Islet precursor cell (in vitro differentiated cells): Measurements from ENCODE around the gene FNBP1.
"Not testable (repeated sequence)": the region's sequence is repeated elsewhere in the genome, so short reads cannot be mapped to it uniquely, and the experiment has no call there.

Experiments
- DNase-seq: peaks from one replicate; pipeline ENCODE4 v3.0.0-alpha.2; 2018

The FNBP1 gene

DNA sequence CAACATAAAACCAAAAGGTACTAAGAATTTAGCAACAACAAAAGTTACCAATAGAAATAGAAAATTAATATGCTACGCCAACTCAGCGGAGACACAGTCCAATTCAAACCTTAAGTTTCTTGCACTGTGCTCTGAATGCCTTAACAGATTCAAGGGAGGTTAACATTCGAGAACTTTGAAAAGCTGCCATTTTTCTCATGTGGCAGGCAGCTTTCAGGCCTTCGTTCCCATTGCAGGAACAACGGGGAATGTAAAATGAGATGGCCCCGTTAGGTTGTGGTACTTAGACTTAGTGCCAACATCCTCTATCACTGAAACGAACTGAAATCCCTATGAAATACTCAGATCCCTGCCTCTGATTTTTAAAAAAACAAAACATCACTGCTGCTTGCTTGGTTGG, 22.4 kb downstream of the FNBP1 start:
- no peak for DNase-seq

DNA sequence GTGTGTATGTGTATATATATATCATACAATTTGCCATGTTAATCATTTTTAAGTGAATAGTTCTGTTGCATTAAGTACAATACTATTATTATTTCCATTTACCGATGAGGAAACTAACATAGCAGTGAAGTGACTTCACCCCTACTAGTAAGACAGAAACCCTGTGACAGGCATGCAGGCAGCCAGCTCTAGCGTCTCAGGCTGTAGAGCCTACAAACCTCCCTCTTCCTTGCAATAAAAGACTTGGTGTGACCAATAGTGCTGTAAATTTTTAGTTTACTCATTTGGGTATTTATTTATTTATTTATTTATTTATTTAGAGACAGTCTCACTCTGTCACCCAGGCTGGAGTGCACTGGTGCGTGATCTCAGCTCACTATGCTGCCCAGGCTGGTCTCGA, 24.7 kb downstream of the FNBP1 start:
- no peak for DNase-seq

DNA sequence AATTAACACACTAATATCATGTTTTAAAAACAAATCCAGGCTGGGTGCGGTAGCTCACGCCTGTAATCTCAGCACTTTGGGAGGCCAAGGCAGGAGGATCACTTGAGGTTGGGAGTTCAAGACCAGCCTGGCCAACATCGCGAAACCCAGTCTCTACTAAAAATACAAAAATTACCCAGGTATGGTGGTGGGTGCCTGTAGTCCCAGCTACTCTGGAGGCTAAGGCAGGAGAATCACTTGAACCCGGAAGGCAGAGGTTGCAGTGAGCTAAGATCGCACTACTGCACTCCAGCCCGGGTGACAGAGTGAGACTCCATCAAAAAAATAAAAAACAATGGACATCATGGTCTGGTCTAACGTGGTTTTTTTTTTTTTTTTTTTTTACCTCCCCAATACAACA, 25.5 kb downstream of the FNBP1 start:
- not testable (repeated sequence) for DNase-seq

DNA sequence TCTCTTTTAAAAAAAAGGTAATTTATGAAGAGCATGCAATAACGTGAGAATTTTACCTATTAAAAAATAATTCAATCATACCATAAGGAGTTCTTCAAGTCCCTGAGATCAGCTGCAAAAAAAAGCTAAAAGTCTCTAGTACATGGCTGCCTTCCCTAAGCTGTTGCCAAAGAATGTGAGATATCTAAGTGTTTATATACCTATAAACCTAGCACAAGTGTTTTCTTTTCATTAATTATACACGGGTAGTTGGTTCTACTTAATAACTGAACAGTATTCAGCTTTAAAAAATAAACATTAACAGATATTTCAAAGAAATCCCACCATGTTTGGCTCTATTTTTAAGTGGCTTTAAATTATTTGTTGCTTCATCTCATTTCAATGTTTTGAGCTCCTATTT, 25.9 kb downstream of the FNBP1 start:
- DNase-seq: no peak

DNA sequence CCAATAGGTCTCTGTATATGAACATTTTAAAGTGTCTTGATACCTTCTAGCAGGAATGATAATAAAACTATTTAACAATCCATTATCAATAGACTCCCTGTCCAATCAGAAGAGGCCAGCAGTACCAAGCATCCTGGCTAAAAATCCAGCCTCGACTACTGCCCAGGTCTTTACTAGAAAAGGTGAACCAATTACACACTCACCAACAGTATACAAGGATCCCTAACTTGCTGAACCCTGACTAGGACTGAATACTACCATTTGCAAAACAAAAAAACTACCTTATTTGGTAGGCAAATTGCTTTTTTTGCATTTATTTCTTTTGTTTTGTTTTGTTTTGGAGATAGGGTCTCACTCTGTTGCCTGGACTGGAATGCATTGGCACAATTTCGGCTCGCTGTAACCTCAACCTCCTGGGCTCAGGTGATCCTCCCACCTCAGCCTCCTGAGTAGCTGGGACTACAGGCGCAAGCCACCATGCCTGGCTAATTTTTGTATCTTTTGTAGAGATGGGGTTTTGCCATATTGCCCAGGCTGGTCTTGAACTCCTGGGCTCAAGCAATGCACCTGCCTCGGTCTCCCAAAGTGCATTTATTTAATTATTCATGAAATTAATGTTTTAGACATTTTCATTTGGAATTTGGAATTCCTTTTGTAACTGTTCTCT, 27.5 kb downstream of the FNBP1 start:
- DNase-seq: no peak

DNA sequence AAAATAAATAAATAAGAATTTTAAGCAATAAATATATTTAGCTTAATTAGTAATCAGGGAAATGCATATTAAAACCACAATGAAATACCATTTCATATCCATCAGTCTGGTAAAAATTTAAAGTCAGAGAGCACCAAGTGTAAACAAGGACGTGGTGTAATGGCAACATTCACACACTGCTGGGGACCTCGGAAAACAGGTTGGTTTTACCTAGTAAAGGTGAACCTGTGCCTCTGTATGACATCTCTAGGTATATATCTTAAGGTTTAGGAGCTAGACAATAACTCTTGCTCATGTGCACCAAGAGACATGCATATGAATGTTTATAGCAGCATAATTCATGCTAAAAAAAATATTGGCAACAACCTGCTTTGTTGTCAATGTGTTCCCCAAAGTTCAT, 29.7 kb downstream of the FNBP1 start:
- no peak for DNase-seq

DNA sequence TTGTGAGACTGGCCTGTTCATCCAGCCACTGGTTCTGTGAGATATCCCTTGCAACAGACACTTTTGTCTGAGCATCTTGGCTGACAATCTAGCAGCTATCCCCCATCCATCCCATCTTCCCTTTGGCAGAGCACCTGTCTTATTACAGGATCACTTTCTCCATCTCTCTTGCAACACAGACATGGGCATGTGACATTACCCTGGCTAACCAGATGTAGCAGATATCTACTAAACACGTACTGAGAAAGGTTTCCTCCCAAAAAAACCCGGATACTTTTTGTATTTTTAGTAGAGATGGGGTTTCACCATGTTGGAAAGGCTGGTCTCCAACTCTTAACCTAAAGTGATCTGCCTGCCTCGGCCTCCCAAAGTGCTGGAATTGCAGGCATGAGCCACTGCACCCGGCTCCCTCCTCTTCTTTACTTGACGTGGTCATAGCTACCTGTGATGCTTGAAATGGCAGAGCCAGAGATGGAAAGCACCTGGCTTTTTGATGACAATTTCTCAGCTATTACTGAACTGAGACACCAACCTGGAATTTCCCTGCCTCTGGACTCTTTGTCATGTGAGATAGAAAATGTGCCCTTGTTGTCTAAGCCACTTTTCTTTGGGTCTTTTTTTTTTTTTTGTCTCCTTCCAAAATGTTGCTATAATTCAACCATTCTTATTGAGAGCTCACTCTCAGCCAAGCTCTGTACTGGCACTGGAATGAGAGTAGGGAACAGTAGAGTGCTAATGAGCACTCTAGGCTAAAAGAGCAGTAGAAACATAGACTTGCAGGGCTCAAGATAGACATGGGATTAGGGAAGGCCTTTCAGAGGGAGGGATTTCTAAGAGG, 32.6 kb downstream of the FNBP1 start:
- DNase-seq: no peak

DNA sequence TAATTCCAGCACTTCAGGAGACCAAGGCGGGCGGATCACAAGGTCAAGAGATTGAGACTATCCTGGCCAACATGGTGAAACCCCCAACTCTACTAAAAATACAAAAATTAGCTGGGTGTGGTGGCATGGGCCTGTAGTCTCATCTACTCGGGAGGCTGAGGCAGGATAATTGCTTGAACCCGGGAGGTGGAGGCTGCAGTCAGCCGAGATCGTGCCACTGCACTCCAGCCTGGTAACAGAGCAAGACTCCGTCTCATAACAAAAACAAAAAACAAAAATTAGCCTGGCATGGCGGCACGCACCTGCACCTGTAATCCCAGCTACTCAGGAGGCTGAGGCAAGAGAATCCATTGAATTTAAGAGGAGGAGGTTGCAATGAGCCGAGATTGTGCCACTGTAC, 33.4 kb downstream of the FNBP1 start:
- DNase-seq: not testable (repeated sequence)

DNA sequence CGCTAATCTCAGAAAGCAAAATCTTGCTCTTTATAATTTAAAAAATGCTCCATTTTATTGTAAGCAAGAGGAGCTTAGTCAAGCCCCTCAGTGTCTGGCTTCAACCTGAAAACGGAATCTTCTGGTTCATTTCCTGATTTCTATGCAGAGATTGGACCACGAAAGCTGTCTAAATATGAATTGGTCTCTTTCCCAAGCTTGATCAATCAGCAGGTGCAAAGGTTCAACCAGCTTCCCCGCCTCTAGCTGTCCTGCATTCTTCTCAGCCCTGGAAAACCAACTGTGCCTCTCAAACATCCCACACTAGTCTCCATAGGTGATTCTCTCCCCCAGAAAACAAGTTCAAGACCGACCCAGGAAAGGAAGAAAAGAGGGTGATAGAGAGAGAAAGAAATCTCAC, 34.5 kb downstream of the FNBP1 start:
- no peak for DNase-seq

DNA sequence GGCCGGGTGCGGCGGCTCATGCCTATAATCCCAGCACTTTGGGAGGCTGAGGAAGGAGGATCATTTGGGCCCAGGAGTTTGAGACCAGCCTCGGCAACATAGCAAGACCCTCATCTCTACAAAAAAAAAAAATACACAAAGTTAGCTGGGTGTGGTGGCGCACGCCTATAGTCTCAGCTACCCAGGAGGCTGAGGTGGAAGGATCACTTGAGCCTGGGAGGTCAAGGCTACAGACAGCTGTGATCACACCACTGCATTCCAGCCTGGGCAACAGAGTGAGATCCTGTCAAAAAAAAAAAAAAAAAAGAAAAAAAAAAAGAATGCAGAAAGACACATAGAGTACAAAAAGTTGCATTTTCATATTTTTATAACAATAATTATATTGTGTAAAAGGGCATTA, 36.0 kb downstream of the FNBP1 start:
- not testable (repeated sequence) for DNase-seq

DNA sequence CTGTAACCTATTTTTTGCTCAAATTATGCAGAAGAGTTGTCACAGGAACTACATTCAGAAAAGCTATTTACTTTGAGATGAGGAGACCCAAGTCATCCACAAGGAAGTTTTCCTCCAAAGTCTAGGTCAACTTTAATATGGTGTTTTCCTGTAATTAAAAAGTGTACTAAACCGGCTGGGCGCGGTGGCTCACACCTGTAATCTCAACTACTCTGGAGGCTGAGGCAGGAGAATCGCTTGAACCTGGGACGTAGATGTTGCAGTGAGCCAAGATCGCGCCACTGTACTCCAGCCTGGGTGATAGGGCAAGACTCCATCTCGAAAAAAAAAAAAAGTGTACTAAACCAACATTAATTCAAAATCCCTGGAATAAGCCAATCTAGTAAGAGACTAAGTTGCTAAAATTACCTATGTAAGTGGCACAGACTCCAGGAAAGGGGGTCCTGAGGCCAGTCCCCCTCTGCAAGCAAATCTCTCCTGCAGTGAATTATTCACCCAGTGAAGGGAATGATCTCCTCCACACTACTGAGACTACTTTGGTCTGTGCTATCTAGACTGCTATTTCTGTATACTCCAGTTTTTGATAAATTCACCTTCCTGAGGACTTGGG, 38.9 kb downstream of the FNBP1 start:
- no peak for DNase-seq

DNA sequence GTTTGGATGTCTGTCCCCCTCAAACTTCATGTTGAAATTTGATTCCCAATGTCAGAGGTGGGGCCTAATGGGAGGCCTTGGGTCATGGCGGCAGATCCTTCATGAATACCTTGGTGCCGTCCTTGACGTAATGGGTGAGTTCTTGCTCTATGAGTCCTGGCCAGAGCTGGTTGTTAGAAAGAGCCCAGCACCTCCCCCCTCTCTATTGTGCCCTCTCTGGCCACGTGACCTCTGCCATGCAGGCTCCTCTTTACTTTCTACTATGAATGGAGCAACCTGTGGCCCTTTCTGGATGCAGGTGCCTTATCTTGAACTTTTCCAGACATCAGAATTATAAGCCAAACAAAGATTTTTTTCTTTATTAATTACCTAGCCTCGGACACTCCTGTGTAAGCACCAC, 40.7 kb downstream of the FNBP1 start:
- no peak for DNase-seq

DNA sequence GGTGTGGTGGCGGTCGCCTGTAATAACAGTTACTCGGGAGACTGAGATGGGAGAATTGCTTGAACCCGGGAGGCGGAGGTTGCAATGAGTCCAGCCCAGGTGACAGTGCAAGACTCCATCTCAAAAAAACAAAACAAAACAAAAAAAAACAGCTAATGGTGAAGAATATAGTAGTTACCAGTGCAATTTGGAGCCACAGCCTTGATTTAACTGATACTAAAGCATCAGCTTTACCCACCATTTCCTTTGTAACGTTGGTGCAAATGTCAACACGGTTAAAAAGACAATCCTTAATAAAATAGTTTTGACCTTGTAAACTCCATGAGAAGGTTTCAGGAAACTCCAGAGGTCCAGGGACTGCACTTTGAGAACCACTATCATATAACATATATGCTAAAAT, 41.8 kb downstream of the FNBP1 start:
- DNase-seq: no peak

DNA sequence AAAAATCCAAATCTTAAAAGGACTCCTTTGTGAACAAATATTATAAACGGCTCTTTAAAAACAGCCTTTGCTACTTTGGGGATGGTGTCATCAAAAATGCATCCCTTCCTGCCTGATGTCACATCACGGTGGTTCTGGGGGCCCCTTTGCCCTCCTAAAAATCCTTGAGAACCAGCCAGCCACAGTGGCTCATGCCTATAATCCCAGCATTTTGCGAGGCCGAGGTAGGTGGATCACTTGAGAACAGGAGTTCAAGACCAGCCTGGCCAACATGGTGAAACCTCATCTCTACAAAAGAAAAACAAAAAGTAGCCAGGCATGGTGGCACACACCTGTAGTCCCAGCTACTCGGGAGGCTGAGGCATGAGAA, 43.9 kb downstream of the FNBP1 start:
- DNase-seq: no peak

DNA sequence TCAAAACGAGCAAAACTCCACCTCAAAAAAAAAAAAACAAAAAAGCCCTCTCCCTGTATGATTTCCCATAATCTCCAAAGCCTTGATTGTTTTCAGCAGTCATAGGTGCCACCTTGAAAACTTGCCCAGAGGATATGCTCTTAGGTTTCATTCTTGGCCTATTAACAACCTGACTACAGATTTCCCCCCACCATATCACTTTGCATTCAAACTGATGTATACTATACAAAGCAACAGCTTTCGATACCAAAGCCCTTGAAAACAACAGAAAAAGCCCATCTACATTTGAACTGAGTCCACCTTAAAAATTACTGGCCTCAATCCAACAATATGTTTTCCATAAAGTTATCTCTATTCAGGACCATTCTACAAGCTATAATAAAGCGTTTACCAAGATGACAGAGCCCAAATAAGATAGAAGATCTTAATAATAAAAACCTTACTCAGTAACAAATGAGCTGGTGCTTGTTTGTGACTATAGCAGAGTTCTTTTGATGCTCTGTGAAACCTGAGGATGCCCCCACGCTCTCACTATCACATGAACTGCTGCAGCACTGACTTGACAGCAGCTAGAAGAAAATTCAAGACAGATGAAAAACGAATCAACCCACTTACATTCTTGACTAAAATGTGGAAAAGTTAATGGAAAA, 44.4 kb downstream of the FNBP1 start:
- DNase-seq: no peak

DNA sequence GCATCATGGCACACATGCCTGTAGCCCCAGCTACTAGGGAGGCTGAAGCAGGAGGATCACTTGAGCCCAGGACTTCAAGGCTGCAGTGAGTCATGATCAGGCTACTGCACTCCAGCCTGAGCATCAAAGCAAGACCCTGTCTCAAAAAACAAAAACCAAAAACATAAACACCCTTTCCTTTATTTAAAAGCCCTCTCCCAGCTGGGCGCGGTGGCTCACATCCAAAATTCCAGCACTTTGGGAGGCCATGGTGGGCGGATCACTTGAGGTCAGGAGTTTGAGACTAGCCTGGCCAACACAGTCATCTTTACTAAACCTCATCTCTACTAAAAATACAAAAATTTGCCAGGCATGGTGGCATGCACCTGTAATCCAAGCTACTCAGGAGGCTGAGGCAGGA, 45.3 kb downstream of the FNBP1 start:
- not testable (repeated sequence) for DNase-seq

DNA sequence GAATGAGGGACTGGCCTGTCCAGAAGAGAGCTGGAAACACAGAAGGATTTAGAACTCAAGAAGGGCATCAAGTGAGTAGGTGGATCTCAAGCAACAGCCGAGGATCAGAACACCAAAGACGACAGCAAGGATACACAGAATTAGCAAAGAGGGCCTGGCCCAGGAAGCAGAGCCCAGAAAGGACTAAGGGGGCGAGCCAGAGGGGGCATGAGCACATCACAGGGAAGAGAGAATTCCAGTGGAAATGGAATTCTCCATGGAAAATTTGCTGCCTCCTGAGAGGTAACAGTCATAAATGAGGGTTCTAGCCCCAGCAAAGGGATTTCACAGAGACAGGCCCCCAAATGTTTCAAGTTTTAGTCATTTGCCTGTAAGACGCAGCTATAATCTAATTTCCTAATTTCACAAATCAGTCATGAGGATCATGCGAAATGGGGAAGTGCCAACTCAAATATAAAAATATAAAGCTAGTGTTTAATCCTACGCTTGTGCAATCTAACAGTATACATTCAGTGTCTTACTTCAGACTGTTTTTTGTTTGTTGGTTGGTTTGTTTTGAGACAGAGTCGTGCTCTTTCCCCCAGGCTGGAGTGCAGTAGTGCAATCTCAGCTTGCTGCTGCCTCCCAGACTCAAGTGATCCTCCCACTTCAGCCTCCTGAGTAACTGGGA, 46.7 kb downstream of the FNBP1 start:
- DNase-seq: no peak

DNA sequence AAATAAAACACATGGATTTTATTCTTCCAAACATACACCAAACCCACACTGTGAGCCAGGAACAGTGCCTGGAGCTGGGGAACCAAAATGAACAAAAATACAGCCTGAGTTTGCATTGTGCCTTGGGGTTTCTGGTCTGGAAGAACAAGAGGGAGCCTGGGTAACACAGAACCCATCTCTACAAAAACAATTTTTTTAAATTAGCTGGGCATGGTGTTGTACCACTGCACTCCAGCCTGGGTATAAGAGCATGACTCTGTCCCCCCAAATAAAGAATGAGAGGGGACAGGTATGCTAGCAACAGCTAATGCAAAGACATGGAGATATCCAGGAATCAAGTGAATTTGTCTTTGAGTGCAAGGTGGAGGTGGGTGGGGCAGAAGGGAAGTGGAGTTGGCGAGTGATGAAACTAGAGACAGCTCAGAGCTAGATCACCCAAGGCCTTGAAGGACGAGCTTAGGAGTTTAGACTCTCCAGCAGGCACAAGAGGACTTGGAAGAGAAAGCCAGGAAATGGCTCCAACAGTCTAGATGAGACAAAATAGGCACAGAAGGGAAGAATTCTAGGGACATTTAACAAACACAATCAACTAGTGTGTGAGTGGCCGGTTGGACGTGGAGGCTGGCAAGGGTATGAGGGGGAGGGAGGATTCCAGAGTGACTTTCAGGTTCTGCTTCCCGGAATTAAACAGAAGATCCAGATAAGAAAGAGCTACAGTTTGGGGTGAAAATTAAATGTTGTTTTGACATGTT, 47.4 kb downstream of the FNBP1 start:
- no peak for DNase-seq

DNA sequence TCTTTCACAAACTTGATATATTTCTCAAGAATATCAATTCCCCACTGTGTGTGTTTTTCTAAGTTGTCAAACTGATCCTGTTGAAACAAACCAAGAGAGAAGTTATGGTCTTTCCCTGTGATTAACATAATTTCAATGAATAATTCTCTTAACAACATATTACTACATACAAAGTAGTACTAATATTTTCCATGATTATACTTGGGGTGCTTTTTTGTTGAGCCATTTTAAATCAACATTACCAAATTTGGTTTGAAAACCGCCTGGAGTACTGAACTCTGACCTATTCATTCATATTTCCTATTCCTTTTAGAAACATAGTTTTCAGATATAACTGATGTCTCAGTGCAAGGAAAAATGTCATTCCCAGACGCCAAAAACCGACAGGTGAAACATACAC, 48.1 kb downstream of the FNBP1 start:
- DNase-seq: no peak

DNA sequence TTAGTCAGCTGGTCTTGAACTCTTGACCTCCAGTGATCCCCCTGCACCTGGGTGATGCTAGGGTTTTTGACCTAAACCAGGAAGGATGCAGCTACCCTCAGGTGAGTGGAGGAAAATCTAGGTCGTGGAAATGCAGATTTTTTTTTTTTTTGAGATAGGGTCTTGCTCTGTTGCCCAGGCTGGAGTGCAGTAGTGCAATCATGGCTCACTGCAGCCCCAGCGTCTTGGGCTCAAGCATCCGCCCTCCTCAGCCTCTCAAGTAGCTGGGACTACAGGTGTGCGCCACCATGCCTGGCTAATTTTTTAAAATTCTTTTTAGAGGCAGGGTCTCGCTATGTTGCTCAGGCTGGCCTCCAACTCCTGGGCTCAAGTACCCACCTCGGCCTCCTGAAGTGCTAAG, 51.9 kb downstream of the FNBP1 start:
- not testable (repeated sequence) for DNase-seq

DNA sequence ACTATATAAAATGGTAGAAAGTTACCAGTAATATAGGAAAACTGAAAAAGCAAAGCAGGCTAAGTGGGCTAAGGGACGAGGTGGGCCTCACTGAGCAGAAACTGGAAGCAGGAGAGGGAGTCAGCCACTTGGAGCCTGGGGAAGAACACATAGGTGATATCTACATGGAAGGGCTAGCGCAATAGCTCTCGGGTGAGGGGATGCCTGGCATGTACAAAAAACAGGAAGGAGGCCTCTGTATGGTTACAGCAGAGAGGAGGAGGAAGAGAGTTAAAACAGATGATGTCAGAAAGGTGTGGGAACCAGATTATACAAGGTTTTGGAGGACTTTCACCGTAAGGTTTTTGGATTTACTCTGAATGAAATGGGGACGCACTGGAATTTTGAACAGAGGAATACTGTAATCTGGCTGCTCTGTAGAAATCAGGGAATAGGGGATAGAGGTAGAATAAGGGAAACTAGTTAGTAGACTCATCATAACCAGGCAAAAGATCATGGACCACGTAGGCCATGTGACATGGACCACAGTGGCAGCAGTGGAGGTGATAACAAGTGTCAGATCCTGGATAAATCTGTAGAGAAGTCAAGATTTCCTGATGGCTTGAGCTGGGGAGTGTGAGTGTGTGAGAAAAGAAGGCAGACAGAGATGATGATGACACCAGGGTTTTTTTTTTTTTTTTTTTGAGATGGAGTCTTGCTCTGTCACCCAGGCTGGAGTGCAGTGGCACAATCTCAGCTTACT, 52.5 kb downstream of the FNBP1 start:
- no peak for DNase-seq

DNA sequence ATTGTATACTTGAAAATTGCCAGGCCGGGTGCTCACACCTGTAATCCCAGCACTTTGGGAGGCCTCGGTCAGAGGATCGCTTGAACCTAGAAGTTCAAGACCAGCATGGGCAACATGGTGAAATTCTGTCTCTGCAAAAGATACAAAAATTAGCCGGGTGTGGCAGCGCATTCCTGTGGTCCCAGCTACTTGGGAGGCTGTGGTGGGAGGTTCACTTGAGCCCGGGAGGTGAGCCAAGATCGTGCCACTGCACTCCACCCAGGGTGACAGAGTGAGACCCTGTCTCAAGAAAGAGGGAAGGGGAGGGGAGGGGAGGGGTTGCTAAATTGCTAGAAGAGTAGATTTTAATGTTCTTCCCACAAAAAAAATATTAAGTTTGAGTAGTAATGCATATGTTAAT, 53.2 kb downstream of the FNBP1 start:
- DNase-seq: no peak
